DOHH2 (cell line): ENCODE data around the gene CADPS.
A peak's percentile ranks its signal among the peaks of the same experiment; 100 is the strongest.

Experiments
- H3F3A ChIP-seq: fragments of 200-600 bp; sonication (generic), shearing (Covaris generic); 2 replicates; pipeline ENCODE4 v1.6.0; 2016; ENCODE audit warnings: antibody characterized with exemption, mild to moderate bottlenecking; ENCODE audit not compliant: control insufficient read depth, insufficient read depth
- H3K27ac ChIP-seq: fragments of 200-600 bp; sonication (generic); 2 replicates; pipeline ENCODE4 v1.5.1; 2014; ENCODE audit warnings: low read depth, mild to moderate bottlenecking, low read length, moderate library complexity
- H3K27me3 ChIP-seq: fragments of 200-600 bp; sonication (generic); 2 replicates; pipeline ENCODE4 v1.6.1; 2014; ENCODE audit warnings: mild to moderate bottlenecking, low read length, mixed read lengths; ENCODE audit not compliant: control insufficient read depth
- H3K36me3 ChIP-seq: fragments of 200-600 bp; sonication (generic); 2 replicates; pipeline ENCODE4 v1.6.1; 2014; ENCODE audit warnings: mild to moderate bottlenecking, low read length, moderate library complexity, mixed read lengths; ENCODE audit not compliant: control insufficient read depth
- H3K4me1 ChIP-seq: fragments of 200-600 bp; sonication (generic); 2 replicates; pipeline ENCODE4 v1.6.1; 2014; ENCODE audit warnings: mild to moderate bottlenecking, low read length, mixed read lengths; ENCODE audit not compliant: control insufficient read depth
- H3K4me2 ChIP-seq: fragments of 200-600 bp; sonication (generic); 2 replicates; pipeline ENCODE4 v1.6.0; 2014; ENCODE audit warnings: mild to moderate bottlenecking, low read length, moderate library complexity
- H3K4me3 ChIP-seq: fragments of 200-600 bp; sonication (generic); 2 replicates; pipeline ENCODE4 v1.5.1; 2014; ENCODE audit warnings: mild to moderate bottlenecking, low read length, mixed read lengths
- H3K79me2 ChIP-seq: fragments of 200-600 bp; sonication (generic); 2 replicates; pipeline ENCODE4 v1.6.1; 2014; ENCODE audit warnings: mild to moderate bottlenecking, low read length, mixed read lengths; ENCODE audit not compliant: control insufficient read depth
- H3K9me2 ChIP-seq: fragments of 200-600 bp; sonication (generic); replicated peaks from 2 replicates; pipeline ENCODE4 v1.6.1; 2014; ENCODE audit warnings: mild to moderate bottlenecking, low read length, mixed read lengths; ENCODE audit not compliant: control insufficient read depth
- H3K9me3 ChIP-seq: fragments of 200-600 bp; sonication (generic); 2 replicates; pipeline ENCODE4 v1.6.1; 2014; ENCODE audit warnings: antibody characterized with exemption, low read length, mixed read lengths; ENCODE audit not compliant: control insufficient read depth, insufficient read depth
- H4K20me1 ChIP-seq: fragments of 200-600 bp; sonication (generic); 2 replicates; pipeline ENCODE4 v1.6.0; 2014; ENCODE audit warnings: low read depth, mild to moderate bottlenecking, antibody characterized with exemption, low read length, moderate library complexity; ENCODE audit not compliant: control insufficient read depth, insufficient read depth
- EZH2phosphoT487 ChIP-seq: fragments of 200-600 bp; sonication (generic); IDR thresholded peaks from 2 replicates; pipeline ENCODE4 v1.6.1; 2017; ENCODE audit warnings: borderline replicate concordance, mild to moderate bottlenecking, antibody characterized with exemption, low read length, moderate library complexity, mixed read lengths
- TF ChIP-seq, protein P1 (sequence below): fragments of 200-600 bp; sonication (generic); IDR thresholded peaks from one replicate; pipeline ENCODE4 v1.5.1; 2014; ENCODE audit warnings: antibody characterized with exemption, mild to moderate bottlenecking, low read depth, low read length; ENCODE audit not compliant: poor library complexity, severe bottlenecking

CADPS gene

DNA sequence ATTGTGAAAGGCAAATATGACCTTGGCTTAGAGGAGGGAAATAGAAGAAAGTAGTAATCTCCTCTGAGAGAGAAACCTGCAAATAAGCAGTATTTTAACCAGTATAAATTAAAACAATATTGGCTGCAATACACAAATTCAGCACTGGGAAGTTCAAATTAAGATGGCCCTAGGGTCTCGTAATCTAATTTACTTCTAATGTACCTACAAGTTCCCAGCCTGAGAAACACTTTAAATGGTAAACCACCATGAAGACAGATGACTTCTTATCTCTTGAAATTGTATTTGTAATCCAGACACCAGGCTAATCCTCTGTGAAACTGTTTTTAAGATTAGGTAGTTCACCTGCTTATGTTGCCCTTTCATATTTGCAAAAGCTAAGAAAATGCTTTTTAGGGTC is 199.7 kb downstream of the CADPS start:
- Histone ChIP-seq H3K4me1 (peaks cover 86% of the 10 kb centered on the region), H3K27me3 (no peaks in the 10 kb centered on the region), H3K9me3 (no peaks in the 10 kb centered on the region), H4K20me1 (no peaks in the 10 kb centered on the region), H3K9me2 (no peaks in the 10 kb centered on the region), H3K4me3 (peak overlapping the region; percentile 27), H3K36me3 (peaks cover 15% of the 10 kb centered on the region), H3K4me2 (peak overlapping the region; percentile 77), H3K79me2 (peaks cover 11% of the 10 kb centered on the region), H3F3A (peaks cover 44% of the 10 kb centered on the region), H3K27ac (peak overlapping the region; percentile 95)
- TF ChIP-seq, protein P1, sequence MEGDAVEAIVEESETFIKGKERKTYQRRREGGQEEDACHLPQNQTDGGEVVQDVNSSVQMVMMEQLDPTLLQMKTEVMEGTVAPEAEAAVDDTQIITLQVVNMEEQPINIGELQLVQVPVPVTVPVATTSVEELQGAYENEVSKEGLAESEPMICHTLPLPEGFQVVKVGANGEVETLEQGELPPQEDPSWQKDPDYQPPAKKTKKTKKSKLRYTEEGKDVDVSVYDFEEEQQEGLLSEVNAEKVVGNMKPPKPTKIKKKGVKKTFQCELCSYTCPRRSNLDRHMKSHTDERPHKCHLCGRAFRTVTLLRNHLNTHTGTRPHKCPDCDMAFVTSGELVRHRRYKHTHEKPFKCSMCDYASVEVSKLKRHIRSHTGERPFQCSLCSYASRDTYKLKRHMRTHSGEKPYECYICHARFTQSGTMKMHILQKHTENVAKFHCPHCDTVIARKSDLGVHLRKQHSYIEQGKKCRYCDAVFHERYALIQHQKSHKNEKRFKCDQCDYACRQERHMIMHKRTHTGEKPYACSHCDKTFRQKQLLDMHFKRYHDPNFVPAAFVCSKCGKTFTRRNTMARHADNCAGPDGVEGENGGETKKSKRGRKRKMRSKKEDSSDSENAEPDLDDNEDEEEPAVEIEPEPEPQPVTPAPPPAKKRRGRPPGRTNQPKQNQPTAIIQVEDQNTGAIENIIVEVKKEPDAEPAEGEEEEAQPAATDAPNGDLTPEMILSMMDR: no peak
- no peak for TF ChIP-seq EZH2phosphoT487

DNA sequence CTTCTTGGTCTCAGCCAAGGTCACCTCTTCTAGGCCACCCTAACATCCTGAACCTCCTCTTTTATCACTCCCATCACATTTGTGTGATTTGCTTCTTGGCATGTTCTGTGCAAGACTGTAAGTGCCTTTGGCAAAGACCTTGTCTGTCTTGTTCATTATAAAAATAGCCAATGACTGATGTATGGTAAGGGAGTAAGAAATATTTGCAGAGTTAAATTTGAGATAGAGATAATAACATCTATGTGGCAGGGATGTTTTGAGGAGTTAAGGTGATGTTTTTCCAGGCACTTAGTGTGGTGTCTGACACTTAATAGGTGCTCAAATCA is 202.3 kb downstream of the CADPS start:
- no peaks in the 10 kb centered on the region for H3K9me3 ChIP-seq
- H3K9me2 ChIP-seq: no peaks in the 10 kb centered on the region
- TF ChIP-seq, protein P1: no peak
- TF ChIP-seq EZH2phosphoT487: no peak
- peak overlapping the region; percentile 77 for H3K4me2 ChIP-seq
- peaks cover 51% of the 10 kb centered on the region for H3F3A ChIP-seq
- H3K4me1 ChIP-seq: peaks cover 100% of the 10 kb centered on the region
- H3K4me3 ChIP-seq: peak overlapping the region; percentile 52
- H4K20me1 ChIP-seq: no peaks in the 10 kb centered on the region
- H3K27me3 ChIP-seq: no peaks in the 10 kb centered on the region
- H3K79me2 ChIP-seq: peaks cover 31% of the 10 kb centered on the region
- peak overlapping the region; percentile 95 for H3K27ac ChIP-seq
- peaks cover 15% of the 10 kb centered on the region for H3K36me3 ChIP-seq

DNA sequence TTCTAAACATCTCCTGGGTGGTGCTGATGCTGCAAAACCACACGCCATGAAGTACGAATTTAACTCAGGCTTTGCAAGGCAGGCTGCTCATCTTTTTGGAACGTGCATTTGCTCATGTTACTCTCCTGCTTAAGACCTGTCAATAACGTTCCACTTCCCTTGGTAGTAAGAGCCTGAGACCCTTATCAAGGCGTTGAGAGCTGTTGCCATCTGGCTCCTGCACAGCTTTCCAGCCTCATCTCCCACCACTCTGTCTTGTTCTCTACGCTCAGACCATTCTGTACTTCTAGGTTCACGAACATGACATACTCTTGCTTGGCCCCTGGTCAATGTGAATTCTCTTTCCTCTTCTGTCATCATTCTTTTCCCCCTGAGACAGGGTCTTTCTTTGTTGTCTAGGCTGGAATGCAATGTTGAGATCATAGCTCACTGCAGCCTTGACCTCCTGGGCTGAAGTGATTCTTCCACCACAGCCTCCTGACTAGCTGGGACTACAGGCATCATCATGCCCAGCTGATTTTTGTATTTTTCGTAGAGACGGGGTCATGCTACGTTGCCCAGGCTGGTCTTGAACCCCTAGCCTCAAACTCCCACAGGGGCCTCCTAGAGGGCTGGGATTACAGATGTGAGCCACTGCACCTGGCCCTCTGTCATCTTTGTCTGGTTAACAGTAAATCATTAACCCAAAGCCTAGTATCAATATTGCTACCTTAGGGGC is 202.8 kb downstream of the CADPS start:
- no peaks in the 10 kb centered on the region for H3K27me3 ChIP-seq
- H3K9me2 ChIP-seq: no peaks in the 10 kb centered on the region
- peak overlapping the region; percentile 77 for H3K4me2 ChIP-seq
- peaks cover 33% of the 10 kb centered on the region for H3K79me2 ChIP-seq
- peak overlapping the region; percentile 52 for H3K4me3 ChIP-seq
- peaks cover 100% of the 10 kb centered on the region for H3K4me1 ChIP-seq
- peak overlapping the region; percentile 95 for H3K27ac ChIP-seq
- H3K36me3 ChIP-seq: peaks cover 16% of the 10 kb centered on the region
- H3F3A ChIP-seq: peaks cover 51% of the 10 kb centered on the region
- TF ChIP-seq EZH2phosphoT487: no peak
- TF ChIP-seq, protein P1: no peak
- no peaks in the 10 kb centered on the region for H4K20me1 ChIP-seq
- no peaks in the 10 kb centered on the region for H3K9me3 ChIP-seq
